K562 (cell line): ENCODE data around the gene DDC. TPM values are rescaled to one million over a fixed set of nuclear protein-coding genes. Genes with fewer than 3 reads are reported as not detected.

ENCODE experiments used
- ATAC-seq: fragments of 200-7000 bp; cut with Tn5 transposase; 3 replicates; pipeline ENCODE4 v1.9.1; 2020; ENCODE audit warnings: moderate library complexity
- BruUV-seq: library from RNA; stranded (reverse); fragments of 400-500 nt; replicated peaks from 2 replicates; lab custom pipeline; 2021; lab: Mats Ljungman, UMichigan
- CTCF ChIA-PET: fragments of 300-600 bp; formaldehyde crosslinking; extraction: SDS; loops from one replicate; lab custom pipeline; 2021; ENCODE audit warnings: low intra/inter-chr PET ratio; lab: Yijun Ruan, JAX
- POLR2A ChIA-PET: fragments of 300-600, 350-650 bp; sonication (Branson Sonifier 250); formaldehyde crosslinking; extraction: SDS; loops from one replicate; lab custom pipeline; 2021; ENCODE audit warnings: antibody characterized with exemption, inconsistent platforms; lab: Yijun Ruan, JAX
- DNase-seq, 4 experiments: peaks; one replicate each; pipeline versions ENCODE4 v3.0.0 to v3.0.0-alpha.2; 2011 to 2018; ENCODE audit warnings: low spot score in 3 of 4, mixed read lengths in 3 of 4; ENCODE audit errors: extremely low read depth in 1 of 4
- FAIRE-seq: peaks from 2 replicates; lab custom pipeline; 2011; peaks lifted over from hg19 to GRCh38; lab: Jason Lieb, UNC
- H2AFZ ChIP-seq: 2 replicates; pipeline ENCODE4 v1.6.0; 2011; ENCODE audit warnings: low read depth, low read length, control low read depth, inconsistent platforms
- H3K27ac ChIP-seq: fragments of 200-600 bp; 3 replicates; pipeline ENCODE4 v1.8.0; 2011; ENCODE audit warnings: low read depth, mild to moderate bottlenecking, control low read depth, inconsistent platforms, low read length, moderate library complexity, mixed read lengths; ENCODE audit errors: extremely low read depth
- H3K27me3 ChIP-seq, 2 experiments: fragments of 300-600 bp in 1 of 2; 2 replicates in 1 of 2; 3 replicates in 1 of 2; pipeline versions ENCODE4 v1.6.0 to v1.8.0; 2011; ENCODE audit warnings: inconsistent platforms in 2 of 2, low read length in 2 of 2, mild to moderate bottlenecking in 1 of 2, mixed read lengths in 1 of 2, moderate library complexity in 1 of 2; ENCODE audit not compliant: control insufficient read depth in 2 of 2, insufficient read depth in 2 of 2
- H3K36me3 ChIP-seq: fragments of 300-600 bp; 3 replicates; pipeline ENCODE4 v1.8.0; 2011; ENCODE audit warnings: mild to moderate bottlenecking, low read length, inconsistent platforms; ENCODE audit not compliant: control insufficient read depth, insufficient read depth
- H3K4me1 ChIP-seq, 2 experiments: fragments of 200-600 bp in 1 of 2; replicated peaks in 1 of 2; 2 replicates in 1 of 2; 3 replicates in 1 of 2; pipeline versions ENCODE4 v1.5.1 to v1.8.0; 2011; ENCODE audit warnings: inconsistent platforms in 2 of 2, low read length in 2 of 2, mild to moderate bottlenecking in 1 of 2, mixed read lengths in 1 of 2, moderate library complexity in 1 of 2; ENCODE audit not compliant: control insufficient read depth in 2 of 2, insufficient read depth in 2 of 2
- H3K4me2 ChIP-seq: 2 replicates; pipeline ENCODE4 v1.6.1; 2011; ENCODE audit warnings: low read length, control low read depth, inconsistent platforms, mixed read lengths; ENCODE audit not compliant: insufficient read depth
- H3K4me3 ChIP-seq: fragments of 200-600 bp; sonication (generic), shearing (Covaris generic); 2 replicates; pipeline ENCODE4 v1.5.1; 2016; ENCODE audit warnings: control low read depth, inconsistent platforms
- H3K79me2 ChIP-seq: fragments of 200-600 bp; 3 replicates; pipeline ENCODE4 v1.8.0; 2011; ENCODE audit warnings: low read length, inconsistent platforms; ENCODE audit not compliant: control insufficient read depth, insufficient read depth
- H3K9ac ChIP-seq, 2 experiments: 2 replicates each; pipeline versions ENCODE4 v1.6.0 to v1.6.1; 2011; ENCODE audit warnings: low read depth in 2 of 2, low read length in 2 of 2, control low read depth in 1 of 2, inconsistent platforms in 1 of 2, mild to moderate bottlenecking in 1 of 2, mixed read lengths in 1 of 2; ENCODE audit not compliant: insufficient read depth in 1 of 2
- H3K9me1 ChIP-seq: one replicate; pipeline ENCODE4 v1.6.0; 2011; ENCODE audit warnings: inconsistent platforms, mild to moderate bottlenecking, low read length, moderate library complexity; ENCODE audit not compliant: control insufficient read depth, insufficient read depth
- H3K9me3 ChIP-seq: replicated peaks from 2 replicates; pipeline ENCODE4 v1.5.1; 2011; ENCODE audit warnings: low read depth, low read length, inconsistent platforms; ENCODE audit not compliant: control insufficient read depth, insufficient read depth
- H4K20me1 ChIP-seq: replicated peaks from 2 replicates; pipeline ENCODE4 v1.6.1; 2011; ENCODE audit warnings: low read length, inconsistent platforms, mixed read lengths; ENCODE audit not compliant: control insufficient read depth, insufficient read depth
- CBFB ChIP-seq: sonication (generic); formaldehyde crosslinking; IDR thresholded peaks from 2 replicates; pipeline ENCODE4 v1.4.0; 2020; ENCODE audit warnings: mild to moderate bottlenecking, missing genetic modification reagents
- CHD4 ChIP-seq: fragments of 200-600 bp; sonication (generic); IDR thresholded peaks from 3 replicates; pipeline ENCODE4 v1.6.1; 2012; ENCODE audit warnings: low read depth, mild to moderate bottlenecking, mixed read lengths, low read length, inconsistent platforms; ENCODE audit not compliant: insufficient read depth, insufficient replicate concordance, poor library complexity, severe bottlenecking
- DPF2 ChIP-seq: fragments of 450-650 bp; IDR thresholded peaks from 2 replicates; pipeline ENCODE4 v1.6.1; 2016
- FOS ChIP-seq: IDR thresholded peaks from 3 replicates; pipeline ENCODE4 v1.6.1; 2011; ENCODE audit not compliant: insufficient read length; ENCODE audit errors: extremely low read depth
- GABPB1 ChIP-seq: sonication (generic); formaldehyde crosslinking; IDR thresholded peaks from 2 replicates; pipeline ENCODE4 v1.8.0; 2022; ENCODE audit warnings: mild to moderate bottlenecking, missing genetic modification reagents
- HDAC3 ChIP-seq: fragments of 450-650 bp; IDR thresholded peaks from 2 replicates; pipeline ENCODE4 v1.6.1; 2018; ENCODE audit warnings: borderline replicate concordance, mild to moderate bottlenecking, moderate library complexity; ENCODE audit not compliant: partially characterized antibody
- HMG20A ChIP-seq: fragments of 450-650 bp; formaldehyde crosslinking; conservative IDR thresholded peaks from 2 replicates; pipeline ENCODE4 v1.4.0; 2020; ENCODE audit warnings: mild to moderate bottlenecking, mixed read lengths
- JUNB ChIP-seq: fragments of 450-650 bp; formaldehyde crosslinking; conservative IDR thresholded peaks from 2 replicates; pipeline ENCODE4 v1.4.0; 2020; ENCODE audit warnings: mild to moderate bottlenecking
- KDM1A ChIP-seq, 2 experiments: fragments of 450-650 bp; IDR thresholded peaks; 2 replicates each; pipeline ENCODE4 v1.6.1; 2016; ENCODE audit warnings: mild to moderate bottlenecking in 2 of 2
- KLF13 ChIP-seq: fragments of 450-650 bp; IDR thresholded peaks from 2 replicates; pipeline ENCODE4 v1.6.1; 2016; ENCODE audit warnings: missing genetic modification characterization, low read depth, mild to moderate bottlenecking, missing compliant biosample characterization, moderate library complexity, borderline replicate concordance
- KLF6 ChIP-seq: fragments of 250-450 bp; sonication (Bioruptor Pico); IDR thresholded peaks from 2 replicates; pipeline ENCODE4 v1.4.0; 2020; ENCODE audit warnings: mild to moderate bottlenecking, moderate library complexity, borderline replicate concordance
- NCOR1 ChIP-seq: fragments of 450-650 bp; IDR thresholded peaks from 2 replicates; pipeline ENCODE4 v1.6.1; 2016; ENCODE audit warnings: mild to moderate bottlenecking, moderate library complexity
- NUFIP1 ChIP-seq: fragments of 450-650 bp; IDR thresholded peaks from 2 replicates; pipeline ENCODE4 v1.6.1; 2018; ENCODE audit not compliant: partially characterized antibody
- SMARCE1 ChIP-seq: fragments of 450-650 bp; IDR thresholded peaks from 2 replicates; pipeline ENCODE4 v1.7.1; 2016; ENCODE audit warnings: mild to moderate bottlenecking
- TARDBP ChIP-seq: fragments of 450-650 bp; IDR thresholded peaks from 2 replicates; pipeline ENCODE4 v1.6.1; 2016
- WGBS: fragments of 100-300 bp; shearing (Covaris generic); methylation state at CpG from one replicate; pipeline ENCODE4 v1.1.6; 2016; ENCODE audit warnings: low coverage, mixed read lengths; ENCODE audit not compliant: insufficient coverage; ENCODE audit errors: missing lambda C conversion rate; 5-methylcytosine and 5-hydroxymethylcytosine counted together
- in situ Hi-C: fragments of 300-500 bp; cut with MboI; formaldehyde crosslinking; loops from 4 replicates; pipeline ENCODE4 v1.15.0; 2018; ENCODE audit warnings: inconsistent platforms, mixed read lengths
- intact Hi-C: fragments of 100-400 bp; cut with micrococcal nuclease; formaldehyde crosslinking; loops from 2 replicates; pipeline ENCODE4 v1.14.2; 2022
- polyA plus RNA-seq, 8 experiments: library from polyadenylated mRNA; depleted of rRNA in 4 of 8; stranded (reverse) in 5 of 8; unstranded in 3 of 8; fragments of >200 nt; fragmentation: Nextera tagmentation in 2 of 8; fragmentation: Illumina TruSeq in 1 of 8; extraction: Ambion mirVana in 2 of 8; extraction: Trizol in 1 of 8; gene quantifications; 2 replicates each; pipeline versions ENCODE4 v1.2.1 to v1.2.3, GENCODE V29; 2011 to 2014; ENCODE audit warnings: inconsistent platforms in 1 of 8, missing spikeins in 1 of 8
- total RNA-seq, 7 experiments: library from RNA; depleted of rRNA in 6 of 7; stranded (reverse); fragments of >200 nt in 6 of 7; fragmentation: Illumina TruSeq in 2 of 7; extraction: Trizol in 2 of 7; gene quantifications; 2 replicates each; pipeline versions ENCODE4 v1.2.1 to v1.2.3, GENCODE V29; 2011 to 2021; ENCODE audit warnings: low replicate concordance in 1 of 7
- TF ChIP-seq, protein P1 (sequence below): fragments of 250-450 bp; sonication (Bioruptor Pico); IDR thresholded peaks from 2 replicates; pipeline ENCODE4 v1.4.0; 2020
- TF ChIP-seq, protein P2 (sequence below), 2 experiments: fragments of 450-650 bp in 1 of 2; sonication (generic) in 1 of 2; formaldehyde crosslinking in 1 of 2; IDR thresholded peaks in 1 of 2; conservative IDR thresholded peaks in 1 of 2; 2 replicates each; pipeline versions ENCODE4 v1.6.1 to v1.8.1; 2016 to 2023; ENCODE audit warnings: mild to moderate bottlenecking in 2 of 2, moderate library complexity in 2 of 2, inconsistent platforms in 1 of 2, missing genetic modification reagents in 1 of 2
- TF ChIP-seq, protein P3 (sequence below): IDR thresholded peaks from 2 replicates; pipeline ENCODE4 v1.6.1; 2014; ENCODE audit warnings: antibody characterized with exemption
- TF ChIP-seq, protein P4 (sequence below): fragments of 450-650 bp; IDR thresholded peaks from 2 replicates; pipeline ENCODE4 v1.7.0; 2016; ENCODE audit warnings: borderline replicate concordance

DDC gene
- total and polyA plus RNA-seq, 9 of the 15 experiments (the other 6 are each of a cell fraction or from before 2014, with no cell fraction given) = not detected

DNA sequence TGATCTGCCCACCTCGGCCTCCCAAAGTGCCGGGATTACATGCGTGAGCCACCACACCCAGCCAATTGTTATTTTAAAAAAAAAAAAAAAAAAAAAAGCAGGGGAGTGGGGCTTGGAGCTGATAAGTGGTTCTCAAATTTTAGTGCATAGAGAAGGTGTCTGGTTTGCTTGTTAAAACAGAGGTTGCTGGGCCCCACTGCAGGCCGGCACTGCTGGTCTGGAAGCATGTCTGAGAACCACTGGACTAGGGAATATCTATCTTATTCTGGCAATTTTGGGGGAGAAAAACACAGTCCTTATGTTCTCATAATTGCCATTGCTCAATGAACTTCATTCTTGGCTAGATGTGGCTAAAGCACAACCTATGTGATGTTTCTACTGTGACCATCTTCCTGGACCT, 96.0 kb downstream of the DDC start:
- Histone ChIP-seq H4K20me1 (0 out of 2 replicates have a peak, but pooled peaks cover 4% of the 10 kb centered on the region), H3K79me2 (no peaks in the 10 kb centered on the region), H2AFZ (no peak overlapping the region), H3K9me3 (no peaks in the 10 kb centered on the region), H3K27ac (no peak overlapping the region), H3K9ac (no peak overlapping the region), H3K9me1 (no peaks in the 10 kb centered on the region), H3K36me3 (no peaks in the 10 kb centered on the region), H3K4me3 (no peak overlapping the region), H3K4me2 (no peak overlapping the region), H3K27me3 (peaks cover 10 to 56% of the 10 kb centered on the region in 2 experiments), H3K4me1 (peaks cover 3 to 6% of the 10 kb centered on the region in 2 experiments; a peak in 3 of 5 replicates)
- in situ Hi-C loops (loop anchor here (5.0 kb wide), 1 partner anchor 88 kb away; no protein-coding TSS in a partner anchor), intact Hi-C loops (loop anchor here (2.0 to 10.0 kb wide), 8 partner anchors 93 to 693 kb away; no protein-coding TSS in a partner anchor)
- 13% methylated on average over 4 of the region's 4 CpGs for WGBS
- ChIA-PET CTCF (interaction anchor here (0.6 to 1.9 kb wide), 3 partner anchors 599 to 900 kb away, joined by 3 to 11 read pairs (median 9); no protein-coding TSS in a partner anchor), POLR2A (interaction anchor here (0.6 kb wide), 1 partner anchor 204 kb away, joined by 3 read pairs; no protein-coding TSS in a partner anchor)
- no peak for DNase-seq
- no peak for FAIRE-seq
- BruUV-seq = no TSS peak
- ATAC-seq = no peak
- TF ChIP-seq, protein P1, sequence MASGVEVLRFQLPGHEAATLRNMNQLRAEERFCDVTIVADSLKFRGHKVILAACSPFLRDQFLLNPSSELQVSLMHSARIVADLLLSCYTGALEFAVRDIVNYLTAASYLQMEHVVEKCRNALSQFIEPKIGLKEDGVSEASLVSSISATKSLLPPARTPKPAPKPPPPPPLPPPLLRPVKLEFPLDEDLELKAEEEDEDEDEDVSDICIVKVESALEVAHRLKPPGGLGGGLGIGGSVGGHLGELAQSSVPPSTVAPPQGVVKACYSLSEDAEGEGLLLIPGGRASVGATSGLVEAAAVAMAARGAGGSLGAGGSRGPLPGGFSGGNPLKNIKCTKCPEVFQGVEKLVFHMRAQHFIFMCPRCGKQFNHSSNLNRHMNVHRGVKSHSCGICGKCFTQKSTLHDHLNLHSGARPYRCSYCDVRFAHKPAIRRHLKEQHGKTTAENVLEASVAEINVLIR = no peak
- TF ChIP-seq CHD4 (no peak), KLF13 (tag) (no peak), HDAC3 (no peak), CBFB (CRISPR knock-in tag) (no peak), NUFIP1 (no peak), FOS (no peak), SMARCE1 (no peak), GABPB1 (CRISPR knock-in tag) (no peak), NCOR1 (no peak), KLF6 (CRISPR knock-in tag) (no peak), KDM1A (IDR thresholded peaks at IDR 0.05) (no peak), DPF2 (no peak), HMG20A (CRISPR knock-in tag) (no peak), JUNB (CRISPR knock-in tag) (no peak), TARDBP (no peak)
- TF ChIP-seq, protein P2, sequence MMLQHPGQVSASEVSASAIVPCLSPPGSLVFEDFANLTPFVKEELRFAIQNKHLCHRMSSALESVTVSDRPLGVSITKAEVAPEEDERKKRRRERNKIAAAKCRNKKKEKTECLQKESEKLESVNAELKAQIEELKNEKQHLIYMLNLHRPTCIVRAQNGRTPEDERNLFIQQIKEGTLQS (IDR thresholded peaks at IDR 0.05) = no peak
- TF ChIP-seq, protein P2 (CRISPR knock-in tag; conservative IDR thresholded peaks at IDR 0.05) = no peak
- TF ChIP-seq, protein P3, sequence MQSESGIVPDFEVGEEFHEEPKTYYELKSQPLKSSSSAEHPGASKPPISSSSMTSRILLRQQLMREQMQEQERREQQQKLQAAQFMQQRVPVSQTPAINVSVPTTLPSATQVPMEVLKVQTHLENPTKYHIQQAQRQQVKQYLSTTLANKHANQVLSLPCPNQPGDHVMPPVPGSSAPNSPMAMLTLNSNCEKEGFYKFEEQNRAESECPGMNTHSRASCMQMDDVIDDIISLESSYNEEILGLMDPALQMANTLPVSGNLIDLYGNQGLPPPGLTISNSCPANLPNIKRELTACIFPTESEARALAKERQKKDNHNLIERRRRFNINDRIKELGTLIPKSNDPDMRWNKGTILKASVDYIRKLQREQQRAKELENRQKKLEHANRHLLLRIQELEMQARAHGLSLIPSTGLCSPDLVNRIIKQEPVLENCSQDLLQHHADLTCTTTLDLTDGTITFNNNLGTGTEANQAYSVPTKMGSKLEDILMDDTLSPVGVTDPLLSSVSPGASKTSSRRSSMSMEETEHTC = no peak
- TF ChIP-seq, protein P4, sequence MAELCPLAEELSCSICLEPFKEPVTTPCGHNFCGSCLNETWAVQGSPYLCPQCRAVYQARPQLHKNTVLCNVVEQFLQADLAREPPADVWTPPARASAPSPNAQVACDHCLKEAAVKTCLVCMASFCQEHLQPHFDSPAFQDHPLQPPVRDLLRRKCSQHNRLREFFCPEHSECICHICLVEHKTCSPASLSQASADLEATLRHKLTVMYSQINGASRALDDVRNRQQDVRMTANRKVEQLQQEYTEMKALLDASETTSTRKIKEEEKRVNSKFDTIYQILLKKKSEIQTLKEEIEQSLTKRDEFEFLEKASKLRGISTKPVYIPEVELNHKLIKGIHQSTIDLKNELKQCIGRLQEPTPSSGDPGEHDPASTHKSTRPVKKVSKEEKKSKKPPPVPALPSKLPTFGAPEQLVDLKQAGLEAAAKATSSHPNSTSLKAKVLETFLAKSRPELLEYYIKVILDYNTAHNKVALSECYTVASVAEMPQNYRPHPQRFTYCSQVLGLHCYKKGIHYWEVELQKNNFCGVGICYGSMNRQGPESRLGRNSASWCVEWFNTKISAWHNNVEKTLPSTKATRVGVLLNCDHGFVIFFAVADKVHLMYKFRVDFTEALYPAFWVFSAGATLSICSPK = no peak
